UCSD-AML1 (cell line): ENCODE data around the gene MXRA5.
"Not testable (repeated sequence)": the region's sequence is repeated elsewhere in the genome, so short reads cannot be mapped to it uniquely, and the experiment has no call there.

Experiments used
- DNase-seq: peaks from one replicate; lab custom pipeline; 2025; ENCODE audit not compliant: unreplicated experiment; lab: John Stamatoyannopoulos, UW

The MXRA5 gene

DNA sequence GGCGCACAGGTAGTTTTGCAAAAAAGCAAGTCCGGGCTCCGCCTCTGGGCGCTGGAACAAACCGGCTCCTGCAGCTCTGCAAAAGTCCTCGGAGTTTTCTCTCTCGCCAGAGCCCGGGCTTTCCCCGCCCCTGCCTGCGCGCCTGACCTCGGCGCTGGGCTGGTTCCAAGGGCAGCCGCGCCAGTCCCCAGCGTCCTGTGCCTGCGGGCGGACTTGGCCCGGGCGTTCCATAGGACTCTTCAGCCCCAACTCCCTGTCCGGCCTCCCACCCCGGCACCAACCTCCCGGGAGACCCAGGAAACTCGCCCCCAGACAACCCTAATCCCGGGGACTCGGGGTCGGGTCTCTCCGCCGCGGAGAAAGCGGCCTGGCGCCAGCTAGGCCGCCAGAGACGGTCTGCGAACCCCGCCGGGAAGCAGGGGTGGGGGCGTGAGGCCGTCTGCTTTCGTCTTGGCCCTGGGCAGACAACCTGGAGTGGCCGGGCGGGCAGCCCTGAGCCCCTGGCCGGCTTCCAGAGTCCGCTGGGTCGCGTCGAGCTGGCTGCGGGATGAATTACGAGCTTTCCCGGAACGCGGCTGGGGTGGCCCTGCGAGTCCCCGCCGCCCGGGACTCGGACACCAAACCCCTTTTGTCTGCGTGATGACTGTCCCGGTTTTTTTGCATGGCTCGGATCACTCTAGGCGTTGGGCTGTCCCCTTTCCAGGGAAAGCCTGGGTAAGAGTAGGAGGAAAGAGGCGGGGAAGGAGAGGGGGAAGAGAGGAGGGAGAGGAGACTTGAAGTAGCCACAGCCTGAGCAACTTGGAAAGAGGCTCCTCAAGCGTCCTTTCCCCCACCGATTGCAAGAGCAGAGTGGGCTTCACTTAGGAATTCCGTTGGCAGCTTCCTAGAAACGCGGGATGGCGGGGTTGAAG is 916 bp downstream of the MXRA5 start:
- DNase-seq: no peak

GRCh38 chrX:3343569-3343968 is 2.9 kb downstream of the MXRA5 start:
- DNase-seq: not testable (repeated sequence)

GRCh38 chrX:3340016-3340415 is 6.4 kb downstream of the MXRA5 start:
- no peak for DNase-seq

DNA sequence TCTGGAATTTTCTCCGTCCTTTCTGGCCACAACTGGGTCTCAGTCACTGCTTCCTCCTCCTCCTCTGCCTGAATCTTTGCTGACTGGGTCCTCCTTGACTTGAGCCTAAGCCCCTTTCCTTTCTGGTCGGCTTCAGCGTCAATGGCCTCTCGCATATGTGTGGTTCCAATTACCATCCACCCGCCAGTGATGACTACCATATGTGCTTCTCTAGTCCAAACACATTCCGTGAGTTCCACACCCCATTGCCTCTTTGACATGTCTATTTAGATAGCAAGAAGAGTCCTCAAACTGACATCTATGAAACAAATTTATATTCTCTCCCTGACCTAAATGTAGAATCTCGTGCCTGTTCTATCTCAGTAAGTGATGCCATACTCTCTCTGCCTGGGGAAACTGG is 19.8 kb downstream of the MXRA5 start:
- DNase-seq: no peak

GRCh38 chrX:3320471-3321046 is 25.9 kb downstream of the MXRA5 start:
- no peak for DNase-seq

DNA sequence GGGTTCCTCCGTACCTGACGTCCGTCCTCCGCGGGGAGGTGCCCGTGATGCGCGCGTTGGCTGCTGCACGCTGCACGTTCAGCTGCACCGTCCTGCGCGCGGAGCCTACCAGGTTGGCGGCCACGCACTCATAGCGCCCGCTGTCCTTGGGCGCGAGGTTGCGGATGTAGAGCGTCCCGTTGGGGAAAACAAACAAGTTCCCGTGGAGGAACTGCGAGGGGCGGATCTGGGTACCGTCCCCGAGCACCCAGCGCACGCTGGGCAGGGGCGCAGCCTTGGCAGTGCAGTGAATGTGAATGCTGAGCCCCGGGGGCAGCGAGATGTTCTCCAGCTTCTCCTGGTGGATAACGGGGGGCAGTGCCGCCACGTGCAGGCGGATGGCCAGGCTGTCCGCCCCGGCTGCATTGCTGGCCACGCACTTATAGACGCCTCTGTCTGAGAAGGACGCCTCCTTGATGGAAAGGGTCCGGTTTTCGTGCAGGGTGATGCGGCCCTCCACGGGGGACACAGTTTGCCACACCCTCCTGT is 29.2 kb downstream of the MXRA5 start:
- no peak for DNase-seq

DNA sequence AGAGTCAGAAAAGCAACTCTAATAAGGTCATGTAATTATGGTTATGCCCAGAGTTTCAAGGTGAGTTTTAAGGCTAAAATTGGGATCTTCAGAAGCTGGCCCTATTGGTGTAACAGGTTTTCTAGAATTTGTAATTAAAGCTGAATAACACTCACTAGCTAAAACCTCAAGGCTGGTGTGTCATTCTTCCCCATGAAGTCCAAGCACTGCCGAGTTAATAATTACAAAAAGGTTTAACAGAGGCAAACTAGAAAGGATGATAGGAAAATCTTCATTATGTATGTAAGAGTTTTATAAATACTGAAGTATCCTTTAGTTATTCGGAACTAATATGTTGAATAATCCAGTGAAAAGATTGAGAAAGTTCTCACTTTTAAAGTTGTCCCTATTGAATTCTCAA is 34.3 kb downstream of the MXRA5 start:
- no peak for DNase-seq

GRCh38 chrX:3307881-3308280 is 38.6 kb downstream of the MXRA5 start:
- DNase-seq: no peak

GRCh38 chrX:3299636-3300035 is 46.8 kb downstream of the MXRA5 start:
- no peak for DNase-seq

GRCh38 chrX:3295731-3296130 is 50.7 kb downstream of the MXRA5 start:
- no peak for DNase-seq

DNA sequence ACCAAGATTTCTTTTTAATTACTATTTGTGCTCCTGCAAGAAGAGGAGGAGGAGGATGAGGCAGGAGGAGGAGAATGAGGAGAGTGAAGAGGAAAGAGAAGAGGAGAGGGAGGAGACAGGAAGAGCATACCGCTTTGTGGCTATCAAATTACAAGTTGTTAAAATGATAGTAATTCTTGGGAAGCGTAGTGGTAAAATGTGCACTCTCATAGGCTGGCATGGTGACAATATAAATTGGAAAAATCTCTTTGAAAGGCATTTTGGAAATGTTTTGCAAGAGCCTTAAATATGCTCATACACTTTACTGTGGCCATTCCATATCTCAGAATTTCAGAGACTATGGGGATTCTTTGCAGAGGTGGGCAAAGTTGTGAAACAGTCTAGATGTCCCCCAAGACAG is 53.2 kb downstream of the MXRA5 start:
- no peak for DNase-seq

DNA sequence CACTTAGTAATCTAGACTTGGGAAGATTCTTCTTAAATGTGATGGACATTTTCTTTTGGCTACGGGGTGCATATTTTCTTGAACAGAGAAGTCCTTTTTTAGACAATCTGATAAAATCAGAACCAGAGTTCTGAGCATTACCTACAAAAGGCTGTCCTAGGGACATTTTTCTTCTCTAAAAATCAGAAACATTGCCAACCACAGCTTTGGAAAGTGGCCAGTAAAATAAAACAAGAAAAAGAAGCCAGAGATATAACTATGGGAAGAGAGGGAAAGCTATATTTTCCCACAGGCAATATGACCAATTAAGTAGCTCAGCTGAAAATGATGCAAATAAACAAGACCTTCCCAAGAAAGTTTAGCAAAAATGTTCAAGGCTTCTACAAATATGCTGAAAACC is 55.9 kb downstream of the MXRA5 start:
- DNase-seq: no peak

- no peak for DNase-seq
These were observed 60.1 kb downstream of the MXRA5 start for GRCh38 chrX:3286196-3286945.

- no peak for DNase-seq
These were observed 65.7 kb downstream of the MXRA5 start for GRCh38 chrX:3280706-3281105.

GRCh38 chrX:3273668-3274067 is 72.8 kb downstream of the MXRA5 start:
- not testable (repeated sequence) for DNase-seq

DNA sequence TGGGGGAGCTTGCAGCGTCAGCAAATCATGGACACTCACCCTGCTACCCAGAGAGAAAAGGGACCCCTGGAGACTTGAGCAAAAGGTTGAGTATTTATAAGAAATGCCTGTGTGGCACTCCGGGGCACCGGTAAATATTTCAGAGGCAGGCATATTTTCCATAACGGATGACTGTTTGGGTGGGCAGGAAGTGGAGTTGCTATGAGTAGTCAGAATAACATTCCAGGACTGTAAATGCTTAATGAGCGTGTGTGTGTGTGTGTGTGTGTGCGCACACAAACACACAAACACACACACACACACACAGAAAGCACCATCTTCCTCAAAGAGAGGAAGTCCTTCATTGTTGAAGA is 74.6 kb downstream of the MXRA5 start:
- no peak for DNase-seq

DNA sequence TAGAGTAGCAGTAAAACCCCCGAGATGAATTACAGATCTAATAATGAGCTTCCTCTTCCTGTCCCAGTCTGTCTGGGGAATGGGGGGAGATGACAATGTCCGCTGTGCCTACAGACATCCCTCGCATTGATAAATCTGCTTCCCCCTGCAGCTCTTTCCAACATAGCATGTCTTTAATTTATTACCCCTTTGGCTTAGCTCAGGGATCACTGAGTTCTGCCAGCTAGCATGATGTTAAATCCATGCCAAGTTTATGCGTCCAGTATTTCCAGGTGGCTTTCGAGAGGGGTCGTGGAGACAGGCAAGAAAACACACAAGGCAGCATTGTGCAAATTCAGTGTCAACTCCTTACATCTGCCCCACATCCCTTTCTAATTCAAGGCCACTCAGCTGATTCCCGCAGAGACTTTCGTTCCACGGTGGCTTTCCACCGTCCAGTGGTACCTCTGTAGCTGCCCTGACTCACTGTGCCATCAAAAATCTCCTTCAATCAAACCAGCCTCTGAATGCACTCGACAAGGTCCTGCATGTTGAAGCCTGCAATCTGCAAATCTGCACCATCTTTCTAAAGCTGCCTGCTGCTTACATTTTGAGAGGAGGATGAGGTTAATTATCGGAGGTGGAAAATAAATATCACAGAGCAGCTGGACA is 75.1 kb downstream of the MXRA5 start:
- no peak for DNase-seq

DNA sequence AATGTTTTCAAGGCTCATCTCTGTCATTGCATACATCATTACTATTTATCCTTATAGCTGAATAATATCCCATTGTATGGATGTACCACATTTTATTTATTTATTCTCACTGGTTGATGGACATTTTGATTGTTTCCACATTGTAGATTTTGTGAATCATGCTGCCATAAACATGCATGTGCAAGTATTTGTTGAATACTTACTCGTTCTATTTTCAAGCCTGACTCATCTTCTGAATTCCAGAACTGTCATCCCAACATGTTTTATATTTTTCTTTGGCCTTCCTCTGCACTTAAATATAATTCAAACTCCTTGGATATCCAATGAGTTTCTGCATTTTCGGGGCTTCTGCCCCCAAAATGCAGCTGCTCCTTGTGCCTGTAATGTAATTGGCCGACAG is 77.6 kb downstream of the MXRA5 start:
- no peak for DNase-seq

DNA sequence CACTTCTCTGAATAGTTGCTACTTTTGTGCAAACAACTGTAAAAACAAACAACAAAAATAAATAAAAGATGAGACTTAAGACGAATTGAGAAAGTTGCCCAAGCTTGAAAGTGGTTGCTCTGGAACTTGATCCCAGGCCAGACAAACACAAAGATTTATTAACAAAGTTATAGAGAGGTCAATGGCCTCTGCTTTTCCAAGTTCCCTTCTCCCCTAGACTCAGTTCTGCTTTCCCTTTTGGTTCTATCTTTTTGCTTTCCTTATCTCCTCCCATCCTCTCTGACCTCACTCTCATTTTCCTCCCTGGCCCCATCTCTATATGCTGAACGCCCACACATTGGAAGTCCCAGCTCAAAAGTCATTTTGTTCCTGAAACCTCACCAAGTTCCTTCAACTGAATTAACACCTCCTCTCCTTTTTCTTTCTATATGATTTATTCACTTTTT is 82.7 kb downstream of the MXRA5 start:
- no peak for DNase-seq

DNA sequence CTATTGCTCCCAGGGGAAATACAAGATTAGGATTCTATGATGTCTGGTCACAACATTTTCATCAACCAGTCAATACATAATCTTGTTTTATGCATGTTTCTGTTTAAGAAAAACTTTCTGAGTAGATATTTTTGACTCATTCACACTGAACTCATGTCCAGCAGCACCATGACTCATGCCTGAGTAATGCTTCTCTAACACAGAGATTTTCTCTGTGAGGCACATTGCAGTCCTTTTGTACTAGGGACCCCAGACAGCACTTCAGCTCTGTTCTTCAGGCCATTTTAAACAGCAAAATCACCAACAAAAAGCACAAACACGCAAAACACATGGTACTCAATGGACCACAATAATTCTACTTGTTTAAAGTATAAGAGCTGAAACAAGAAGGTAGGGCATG is 83.6 kb downstream of the MXRA5 start:
- DNase-seq: no peak
